K562 (cell line): Measurements from ENCODE around the gene OR6F1. TPM values are rescaled to one million over a fixed set of nuclear protein-coding genes. Genes with fewer than 3 reads are reported as not detected.
A peak's percentile ranks its signal among the peaks of the same experiment; 100 is the strongest.

Experiments used
- ATAC-seq: fragments of 200-7000 bp; cut with Tn5 transposase; 3 replicates; pipeline ENCODE4 v1.9.1; 2020; ENCODE audit warnings: moderate library complexity
- BruUV-seq: library from RNA; stranded (reverse); fragments of 400-500 nt; replicated peaks from 2 replicates; lab custom pipeline; 2021; lab: Mats Ljungman, UMichigan
- CTCF ChIA-PET: fragments of 300-600 bp; formaldehyde crosslinking; extraction: SDS; loops from one replicate; lab custom pipeline; 2021; ENCODE audit warnings: low intra/inter-chr PET ratio; lab: Yijun Ruan, JAX
- POLR2A ChIA-PET: fragments of 300-600, 350-650 bp; sonication (Branson Sonifier 250); formaldehyde crosslinking; extraction: SDS; loops from one replicate; lab custom pipeline; 2021; ENCODE audit warnings: antibody characterized with exemption, inconsistent platforms; lab: Yijun Ruan, JAX
- DNase-seq, 4 experiments: peaks; one replicate each; pipeline versions ENCODE4 v3.0.0 to v3.0.0-alpha.2; 2011 to 2018; ENCODE audit warnings: low spot score in 3 of 4, mixed read lengths in 3 of 4; ENCODE audit errors: extremely low read depth in 1 of 4
- FAIRE-seq: peaks from 2 replicates; lab custom pipeline; 2011; peaks lifted over from hg19 to GRCh38; lab: Jason Lieb, UNC
- H2AFZ ChIP-seq: 2 replicates; pipeline ENCODE4 v1.6.0; 2011; ENCODE audit warnings: low read depth, low read length, control low read depth, inconsistent platforms
- H3K27ac ChIP-seq: fragments of 200-600 bp; 3 replicates; pipeline ENCODE4 v1.8.0; 2011; ENCODE audit warnings: low read depth, mild to moderate bottlenecking, control low read depth, inconsistent platforms, low read length, moderate library complexity, mixed read lengths; ENCODE audit errors: extremely low read depth
- H3K27me3 ChIP-seq, 2 experiments: fragments of 300-600 bp in 1 of 2; 2 replicates in 1 of 2; 3 replicates in 1 of 2; pipeline versions ENCODE4 v1.6.0 to v1.8.0; 2011; ENCODE audit warnings: inconsistent platforms in 2 of 2, low read length in 2 of 2, mild to moderate bottlenecking in 1 of 2, mixed read lengths in 1 of 2, moderate library complexity in 1 of 2; ENCODE audit not compliant: control insufficient read depth in 2 of 2, insufficient read depth in 2 of 2
- H3K36me3 ChIP-seq: fragments of 300-600 bp; 3 replicates; pipeline ENCODE4 v1.8.0; 2011; ENCODE audit warnings: mild to moderate bottlenecking, low read length, inconsistent platforms; ENCODE audit not compliant: control insufficient read depth, insufficient read depth
- H3K4me1 ChIP-seq, 2 experiments: fragments of 200-600 bp in 1 of 2; replicated peaks in 1 of 2; 2 replicates in 1 of 2; 3 replicates in 1 of 2; pipeline versions ENCODE4 v1.5.1 to v1.8.0; 2011; ENCODE audit warnings: inconsistent platforms in 2 of 2, low read length in 2 of 2, mild to moderate bottlenecking in 1 of 2, mixed read lengths in 1 of 2, moderate library complexity in 1 of 2; ENCODE audit not compliant: control insufficient read depth in 2 of 2, insufficient read depth in 2 of 2
- H3K4me2 ChIP-seq: 2 replicates; pipeline ENCODE4 v1.6.1; 2011; ENCODE audit warnings: low read length, control low read depth, inconsistent platforms, mixed read lengths; ENCODE audit not compliant: insufficient read depth
- H3K4me3 ChIP-seq: fragments of 200-600 bp; sonication (generic), shearing (Covaris generic); 2 replicates; pipeline ENCODE4 v1.5.1; 2016; ENCODE audit warnings: control low read depth, inconsistent platforms
- H3K79me2 ChIP-seq: fragments of 200-600 bp; 3 replicates; pipeline ENCODE4 v1.8.0; 2011; ENCODE audit warnings: low read length, inconsistent platforms; ENCODE audit not compliant: control insufficient read depth, insufficient read depth
- H3K9ac ChIP-seq, 2 experiments: 2 replicates each; pipeline versions ENCODE4 v1.6.0 to v1.6.1; 2011; ENCODE audit warnings: low read depth in 2 of 2, low read length in 2 of 2, control low read depth in 1 of 2, inconsistent platforms in 1 of 2, mild to moderate bottlenecking in 1 of 2, mixed read lengths in 1 of 2; ENCODE audit not compliant: insufficient read depth in 1 of 2
- H3K9me1 ChIP-seq: one replicate; pipeline ENCODE4 v1.6.0; 2011; ENCODE audit warnings: inconsistent platforms, mild to moderate bottlenecking, low read length, moderate library complexity; ENCODE audit not compliant: control insufficient read depth, insufficient read depth
- H3K9me3 ChIP-seq: replicated peaks from 2 replicates; pipeline ENCODE4 v1.5.1; 2011; ENCODE audit warnings: low read depth, low read length, inconsistent platforms; ENCODE audit not compliant: control insufficient read depth, insufficient read depth
- H4K20me1 ChIP-seq: replicated peaks from 2 replicates; pipeline ENCODE4 v1.6.1; 2011; ENCODE audit warnings: low read length, inconsistent platforms, mixed read lengths; ENCODE audit not compliant: control insufficient read depth, insufficient read depth
- CEBPB ChIP-seq: fragments of 450-650 bp; IDR thresholded peaks from 2 replicates; pipeline ENCODE4 v1.6.1; 2016; ENCODE audit warnings: missing genetic modification characterization, missing compliant biosample characterization
- CEBPG ChIP-seq, 3 experiments: fragments of 200-800 bp in 1 of 3; sonication (Bioruptor generic) in 1 of 3; sonication (generic) in 1 of 3; formaldehyde crosslinking in 1 of 3; IDR thresholded peaks in 2 of 3; conservative IDR thresholded peaks in 1 of 3; 2 replicates each; pipeline versions ENCODE4 v1.6.1 to v1.8.0; 2016 to 2022; ENCODE audit warnings: missing compliant biosample characterization in 2 of 3, missing genetic modification characterization in 2 of 3, mild to moderate bottlenecking in 1 of 3, missing genetic modification reagents in 1 of 3
- ZNF134 ChIP-seq: fragments of 250-450 bp; sonication (Bioruptor Pico); conservative IDR thresholded peaks from 2 replicates; pipeline ENCODE4 v1.4.0; 2020
- WGBS: fragments of 100-300 bp; shearing (Covaris generic); methylation state at CpG from one replicate; pipeline ENCODE4 v1.1.6; 2016; ENCODE audit warnings: low coverage, mixed read lengths; ENCODE audit not compliant: insufficient coverage; ENCODE audit errors: missing lambda C conversion rate; 5-methylcytosine and 5-hydroxymethylcytosine counted together
- in situ Hi-C: fragments of 300-500 bp; cut with MboI; formaldehyde crosslinking; loops from 4 replicates; pipeline ENCODE4 v1.15.0; 2018; ENCODE audit warnings: inconsistent platforms, mixed read lengths
- intact Hi-C: fragments of 100-400 bp; cut with micrococcal nuclease; formaldehyde crosslinking; loops from 2 replicates; pipeline ENCODE4 v1.14.2; 2022
- polyA plus RNA-seq, 8 experiments: library from polyadenylated mRNA; depleted of rRNA in 4 of 8; stranded (reverse) in 5 of 8; unstranded in 3 of 8; fragments of >200 nt; fragmentation: Nextera tagmentation in 2 of 8; fragmentation: Illumina TruSeq in 1 of 8; extraction: Ambion mirVana in 2 of 8; extraction: Trizol in 1 of 8; gene quantifications; 2 replicates each; pipeline versions ENCODE4 v1.2.1 to v1.2.3, GENCODE V29; 2011 to 2014; ENCODE audit warnings: inconsistent platforms in 1 of 8, missing spikeins in 1 of 8
- total RNA-seq, 7 experiments: library from RNA; depleted of rRNA in 6 of 7; stranded (reverse); fragments of >200 nt in 6 of 7; fragmentation: Illumina TruSeq in 2 of 7; extraction: Trizol in 2 of 7; gene quantifications; 2 replicates each; pipeline versions ENCODE4 v1.2.1 to v1.2.3, GENCODE V29; 2011 to 2021; ENCODE audit warnings: low replicate concordance in 1 of 7
- TF ChIP-seq, protein P1 (sequence below), 2 experiments: fragments of 450-650 bp in 1 of 2; sonication (generic) in 1 of 2; formaldehyde crosslinking in 1 of 2; IDR thresholded peaks in 1 of 2; conservative IDR thresholded peaks in 1 of 2; 2 replicates each; pipeline versions ENCODE4 v1.6.1 to v1.8.1; 2016 to 2023; ENCODE audit warnings: mild to moderate bottlenecking in 2 of 2, moderate library complexity in 2 of 2, inconsistent platforms in 1 of 2, missing genetic modification reagents in 1 of 2

Gene OR6F1
- total and polyA plus RNA-seq, 9 of the 15 experiments (the other 6 are each of a cell fraction or from before 2014, with no cell fraction given), result not detected

DNA sequence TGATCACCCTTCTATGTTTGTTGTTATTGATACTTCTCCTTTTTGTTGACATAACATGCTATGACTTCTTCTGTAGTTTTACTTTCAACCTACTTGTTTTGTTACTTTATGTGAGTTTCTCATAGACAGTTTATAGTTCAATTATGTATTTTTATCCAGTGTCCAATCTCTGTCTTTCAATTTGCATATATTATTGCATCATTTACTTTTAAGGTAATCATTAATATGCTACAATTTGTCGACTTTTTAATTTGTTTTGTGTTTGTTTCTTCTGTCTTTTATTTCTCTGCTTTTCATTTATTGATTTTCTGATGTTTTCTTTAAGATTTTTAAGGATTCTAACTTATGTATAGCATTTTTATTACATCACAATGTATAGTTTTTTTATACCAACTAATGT lies 47.2 kb downstream of the OR6F1 start:
- no peak overlapping the region for H3K9ac ChIP-seq
- DNase-seq (no peak), FAIRE-seq (no peak), ATAC-seq (no peak)
- ChIA-PET CTCF (no interaction called here), POLR2A (no interaction called here)
- H4K20me1 ChIP-seq, result no peaks in the 10 kb centered on the region
- no peaks in the 10 kb centered on the region for H3K9me1 ChIP-seq
- BruUV-seq, result no TSS peak
- in situ Hi-C loops, result no loop called here
- H3K9me3 ChIP-seq, result no peaks in the 10 kb centered on the region
- no peak overlapping the region for H3K27ac ChIP-seq
- H3K4me3 ChIP-seq, result no peak overlapping the region
- H3K4me2 ChIP-seq, result no peak overlapping the region
- H3K4me1 ChIP-seq, result no peaks in the 10 kb centered on the region
- WGBS, result 0% methylated on average over 1 of the region's 1 CpG
- no peaks in the 10 kb centered on the region for H3K36me3 ChIP-seq
- no peaks in the 10 kb centered on the region for H3K27me3 ChIP-seq
- no peaks in the 10 kb centered on the region for H3K79me2 ChIP-seq
- intact Hi-C loops, result no loop called here
- H2AFZ ChIP-seq, result no peak overlapping the region
- TF ChIP-seq ZNF134 (CRISPR knock-in tag) (no peak), CEBPB (tag) (0 out of 2 replicates have a peak, but pooled peaks have one; percentile 35), CEBPG (CRISPR knock-in tag; IDR thresholded peaks at IDR 0.05) (no peak), CEBPG (tag; conservative IDR thresholded peaks at IDR 0.05 in 1 of 2, IDR thresholded peaks at IDR 0.05 in 1 of 2) (peak in 1 of 2 experiments; percentile 83; a peak in 3 of 4 replicates)
- TF ChIP-seq, protein P1, sequence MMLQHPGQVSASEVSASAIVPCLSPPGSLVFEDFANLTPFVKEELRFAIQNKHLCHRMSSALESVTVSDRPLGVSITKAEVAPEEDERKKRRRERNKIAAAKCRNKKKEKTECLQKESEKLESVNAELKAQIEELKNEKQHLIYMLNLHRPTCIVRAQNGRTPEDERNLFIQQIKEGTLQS (IDR thresholded peaks at IDR 0.05), result peak; percentile 50; the same call in 1 of the 2 replicates
- TF ChIP-seq, protein P1 (CRISPR knock-in tag; conservative IDR thresholded peaks at IDR 0.05), result no peak

Other genes starting within 250 kb of the OR6F1 start
Only the 7 nearest of the 16 such genes appear.
- gene OR2G3, start 111.1 kb downstream of the OR6F1 start, total RNA-seq (2014; rRNA removed), result not detected in 2 replicates
- not detected in 2 replicates for gene OR2G3, start 111.1 kb downstream of the OR6F1 start, total RNA-seq (2014; rRNA removed; fragmentation: Illumina TruSeq; extraction: Trizol)
- gene OR2G3, start 111.1 kb downstream of the OR6F1 start, total RNA-seq (2015; rRNA removed; fragmentation: Illumina TruSeq; extraction: Trizol), result not detected in 2 replicates
- not detected in 2 replicates for gene OR2G3, start 111.1 kb downstream of the OR6F1 start, total RNA-seq (2021)
- not detected in 2 replicates for gene OR2G3, start 111.1 kb downstream of the OR6F1 start, polyA plus RNA-seq (2011; rRNA removed)
- gene OR2G3, start 111.1 kb downstream of the OR6F1 start, polyA plus RNA-seq (2014; fragmentation: Illumina TruSeq; extraction: Trizol), result not detected in 2 replicates
- gene OR2G3, start 111.1 kb downstream of the OR6F1 start, polyA plus RNA-seq (2014; fragmentation: Nextera tagmentation; extraction: Ambion mirVana), result not detected
- not detected in 2 replicates for gene OR2G3, start 111.1 kb downstream of the OR6F1 start, polyA plus RNA-seq (2014; rRNA removed)
- gene OR13G1, start 36.9 kb downstream of the OR6F1 start, total RNA-seq (2014; rRNA removed), result not detected in 2 replicates
- gene OR13G1, start 36.9 kb downstream of the OR6F1 start, total RNA-seq (2014; rRNA removed; fragmentation: Illumina TruSeq; extraction: Trizol), result not detected in 2 replicates
- not detected in 2 replicates for gene OR13G1, start 36.9 kb downstream of the OR6F1 start, total RNA-seq (2015; rRNA removed; fragmentation: Illumina TruSeq; extraction: Trizol)
- gene OR13G1, start 36.9 kb downstream of the OR6F1 start, total RNA-seq (2021), result not detected in 2 replicates
- not detected in 2 replicates for gene OR13G1, start 36.9 kb downstream of the OR6F1 start, polyA plus RNA-seq (2011; rRNA removed)
- not detected in 2 replicates for gene OR13G1, start 36.9 kb downstream of the OR6F1 start, polyA plus RNA-seq (2014; fragmentation: Illumina TruSeq; extraction: Trizol)
- not detected for gene OR13G1, start 36.9 kb downstream of the OR6F1 start, polyA plus RNA-seq (2014; fragmentation: Nextera tagmentation; extraction: Ambion mirVana)
- gene OR13G1, start 36.9 kb downstream of the OR6F1 start, polyA plus RNA-seq (2014; rRNA removed), result not detected in 2 replicates
- not detected in 2 replicates for gene OR14K1, start 22.0 kb upstream of the OR6F1 start, total RNA-seq (2014; rRNA removed)
- not detected in 2 replicates for gene OR14K1, start 22.0 kb upstream of the OR6F1 start, total RNA-seq (2014; rRNA removed; fragmentation: Illumina TruSeq; extraction: Trizol)
- not detected in 2 replicates for gene OR14K1, start 22.0 kb upstream of the OR6F1 start, total RNA-seq (2015; rRNA removed; fragmentation: Illumina TruSeq; extraction: Trizol)
- not detected in 2 replicates for gene OR14K1, start 22.0 kb upstream of the OR6F1 start, total RNA-seq (2021)
- gene OR14K1, start 22.0 kb upstream of the OR6F1 start, polyA plus RNA-seq (2011; rRNA removed), result not detected in 2 replicates
- gene OR14K1, start 22.0 kb upstream of the OR6F1 start, polyA plus RNA-seq (2014; fragmentation: Illumina TruSeq; extraction: Trizol), result not detected in 2 replicates
- gene OR14K1, start 22.0 kb upstream of the OR6F1 start, polyA plus RNA-seq (2014; fragmentation: Nextera tagmentation; extraction: Ambion mirVana), result not detected
- gene OR14K1, start 22.0 kb upstream of the OR6F1 start, polyA plus RNA-seq (2014; rRNA removed), result not detected in 2 replicates
- gene OR14A2, start 31.5 kb upstream of the OR6F1 start, total RNA-seq (2014; rRNA removed), result not detected in 2 replicates
- gene OR14A2, start 31.5 kb upstream of the OR6F1 start, total RNA-seq (2014; rRNA removed; fragmentation: Illumina TruSeq; extraction: Trizol), result not detected in 2 replicates
- gene OR14A2, start 31.5 kb upstream of the OR6F1 start, total RNA-seq (2015; rRNA removed; fragmentation: Illumina TruSeq; extraction: Trizol), result not detected in 2 replicates
- not detected in 2 replicates for gene OR14A2, start 31.5 kb upstream of the OR6F1 start, total RNA-seq (2021)
- gene OR14A2, start 31.5 kb upstream of the OR6F1 start, polyA plus RNA-seq (2011; rRNA removed), result not detected in 2 replicates
- gene OR14A2, start 31.5 kb upstream of the OR6F1 start, polyA plus RNA-seq (2014; fragmentation: Illumina TruSeq; extraction: Trizol), result not detected in 2 replicates
- gene OR14A2, start 31.5 kb upstream of the OR6F1 start, polyA plus RNA-seq (2014; fragmentation: Nextera tagmentation; extraction: Ambion mirVana), result not detected
- gene OR14A2, start 31.5 kb upstream of the OR6F1 start, polyA plus RNA-seq (2014; rRNA removed), result not detected in 2 replicates
- not detected in 2 replicates for gene OR1C1, start 43.9 kb upstream of the OR6F1 start, total RNA-seq (2014; rRNA removed)
- not detected in 2 replicates for gene OR1C1, start 43.9 kb upstream of the OR6F1 start, total RNA-seq (2014; rRNA removed; fragmentation: Illumina TruSeq; extraction: Trizol)
- not detected in 2 replicates for gene OR1C1, start 43.9 kb upstream of the OR6F1 start, total RNA-seq (2015; rRNA removed; fragmentation: Illumina TruSeq; extraction: Trizol)
- not detected in 2 replicates for gene OR1C1, start 43.9 kb upstream of the OR6F1 start, total RNA-seq (2021)
- not detected in 2 replicates for gene OR1C1, start 43.9 kb upstream of the OR6F1 start, polyA plus RNA-seq (2011; rRNA removed)
- not detected in 2 replicates for gene OR1C1, start 43.9 kb upstream of the OR6F1 start, polyA plus RNA-seq (2014; fragmentation: Illumina TruSeq; extraction: Trizol)
- gene OR1C1, start 43.9 kb upstream of the OR6F1 start, polyA plus RNA-seq (2014; fragmentation: Nextera tagmentation; extraction: Ambion mirVana), result not detected
- gene OR1C1, start 43.9 kb upstream of the OR6F1 start, polyA plus RNA-seq (2014; rRNA removed), result not detected in 2 replicates
- not detected in 2 replicates for gene OR14A16, start 107.5 kb upstream of the OR6F1 start, total RNA-seq (2014; rRNA removed)
- not detected in 2 replicates for gene OR14A16, start 107.5 kb upstream of the OR6F1 start, total RNA-seq (2014; rRNA removed; fragmentation: Illumina TruSeq; extraction: Trizol)
- gene OR14A16, start 107.5 kb upstream of the OR6F1 start, total RNA-seq (2015; rRNA removed; fragmentation: Illumina TruSeq; extraction: Trizol), result not detected in 2 replicates
- gene OR14A16, start 107.5 kb upstream of the OR6F1 start, total RNA-seq (2021), result not detected in 2 replicates
- not detected in 2 replicates for gene OR14A16, start 107.5 kb upstream of the OR6F1 start, polyA plus RNA-seq (2011; rRNA removed)
- not detected in 2 replicates for gene OR14A16, start 107.5 kb upstream of the OR6F1 start, polyA plus RNA-seq (2014; fragmentation: Illumina TruSeq; extraction: Trizol)
- not detected for gene OR14A16, start 107.5 kb upstream of the OR6F1 start, polyA plus RNA-seq (2014; fragmentation: Nextera tagmentation; extraction: Ambion mirVana)
- not detected in 2 replicates for gene OR14A16, start 107.5 kb upstream of the OR6F1 start, polyA plus RNA-seq (2014; rRNA removed)
- gene OR11L1, start 125.2 kb upstream of the OR6F1 start, total RNA-seq (2014; rRNA removed), result not detected in 2 replicates
- gene OR11L1, start 125.2 kb upstream of the OR6F1 start, total RNA-seq (2014; rRNA removed; fragmentation: Illumina TruSeq; extraction: Trizol), result not detected in 2 replicates
- gene OR11L1, start 125.2 kb upstream of the OR6F1 start, total RNA-seq (2015; rRNA removed; fragmentation: Illumina TruSeq; extraction: Trizol), result not detected in 2 replicates
- not detected in 2 replicates for gene OR11L1, start 125.2 kb upstream of the OR6F1 start, total RNA-seq (2021)
- not detected in 2 replicates for gene OR11L1, start 125.2 kb upstream of the OR6F1 start, polyA plus RNA-seq (2011; rRNA removed)
- not detected in 2 replicates for gene OR11L1, start 125.2 kb upstream of the OR6F1 start, polyA plus RNA-seq (2014; fragmentation: Illumina TruSeq; extraction: Trizol)
- not detected for gene OR11L1, start 125.2 kb upstream of the OR6F1 start, polyA plus RNA-seq (2014; fragmentation: Nextera tagmentation; extraction: Ambion mirVana)
- not detected in 2 replicates for gene OR11L1, start 125.2 kb upstream of the OR6F1 start, polyA plus RNA-seq (2014; rRNA removed)